Bone marrow (tissue), 2 donors: ENCODE data around the gene KAZN.

Experiments used
- DNase-seq, 2 donors: peaks; one replicate each; lab custom pipeline; 2025; lab: John Stamatoyannopoulos, UW

The KAZN gene

DNA sequence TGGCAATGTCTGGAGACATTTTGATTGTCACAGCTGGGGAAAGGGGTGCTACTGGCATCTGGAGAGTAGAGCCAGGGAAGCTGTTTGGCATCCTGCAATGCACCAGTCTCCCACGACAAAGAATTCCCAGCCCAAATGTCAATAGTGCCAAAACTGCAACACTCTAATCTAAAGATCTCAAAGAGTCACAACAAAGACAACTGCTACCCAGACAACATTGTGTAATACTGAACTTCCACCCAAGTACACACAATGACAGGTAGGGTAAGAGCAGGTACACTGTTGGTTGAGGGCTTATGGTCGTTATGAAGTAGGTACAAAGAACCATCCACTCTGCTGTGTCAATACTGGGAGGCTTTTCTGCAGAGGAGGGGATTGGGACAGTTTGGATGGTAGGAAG lies 546.8 kb downstream of the KAZN start:
- DNase-seq = no peak

DNA sequence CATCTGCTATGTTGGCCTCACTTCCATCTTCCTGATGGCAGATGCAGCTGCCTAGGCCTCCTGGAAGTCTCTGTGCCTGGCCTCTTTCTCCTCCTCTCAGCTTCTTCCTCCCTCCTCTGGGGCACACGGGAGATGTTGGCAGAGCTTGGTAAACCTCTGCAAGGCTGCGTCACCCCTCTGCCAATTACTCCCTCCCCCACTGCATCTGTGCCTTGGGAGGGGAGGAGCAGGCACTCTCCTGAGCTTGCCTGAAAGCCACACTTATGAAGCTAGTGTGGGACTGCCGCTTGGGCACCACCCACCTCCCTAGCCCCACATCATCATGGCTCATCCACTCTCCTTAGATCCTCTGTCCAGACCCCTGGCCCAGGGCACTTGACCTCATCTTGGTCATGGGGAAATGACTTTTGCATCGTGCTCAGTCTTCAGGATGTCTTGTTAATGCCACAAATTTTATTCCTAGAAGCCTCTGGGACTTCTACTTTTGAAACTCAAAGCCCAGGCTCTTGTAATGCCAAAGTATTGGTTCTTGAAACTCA lies 547.7 kb downstream of the KAZN start:
- no peak for DNase-seq

GRCh38 chr1:15146971-15147376 lies 548.5 kb downstream of the KAZN start:
- DNase-seq = no peak

DNA sequence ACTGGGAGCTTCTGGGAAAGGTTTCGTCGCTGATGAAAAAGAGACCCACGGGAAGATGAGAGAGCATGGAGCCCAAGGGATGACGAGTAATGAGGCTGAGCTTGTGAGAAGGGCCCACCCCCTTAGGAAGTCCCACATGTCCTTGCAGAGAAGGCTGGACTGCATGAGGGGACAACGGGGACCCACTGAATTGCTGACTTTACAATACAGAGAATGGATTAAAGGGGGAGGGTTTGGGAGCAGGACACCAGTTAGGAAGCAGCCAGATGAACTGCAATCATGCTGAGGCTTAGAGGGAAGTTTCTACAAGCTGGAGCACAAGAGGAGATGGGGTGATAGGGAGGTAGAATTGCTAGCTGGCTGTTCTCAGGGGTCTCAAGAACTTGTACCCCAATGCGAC lies 549.5 kb downstream of the KAZN start:
- DNase-seq = no peak

DNA sequence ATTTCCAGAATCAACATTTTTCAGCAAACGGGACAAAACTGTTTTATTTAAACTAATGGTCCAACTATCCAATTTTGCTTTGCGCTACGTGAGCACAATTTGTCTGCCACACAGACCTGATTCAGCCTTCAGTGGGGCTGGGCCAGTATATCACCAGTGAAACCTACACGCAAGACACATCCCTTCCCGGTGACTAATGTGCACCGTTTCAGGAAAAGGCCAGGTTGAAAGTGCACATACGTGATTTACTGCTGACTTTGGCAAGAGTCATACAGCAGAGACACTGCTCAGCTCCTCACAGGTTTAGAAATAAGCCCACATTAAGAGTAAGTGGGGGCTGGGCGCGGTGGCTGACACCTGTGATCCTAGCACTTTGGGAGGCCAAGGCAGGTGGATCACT lies 550.0 kb downstream of the KAZN start:
- no peak for DNase-seq

DNA sequence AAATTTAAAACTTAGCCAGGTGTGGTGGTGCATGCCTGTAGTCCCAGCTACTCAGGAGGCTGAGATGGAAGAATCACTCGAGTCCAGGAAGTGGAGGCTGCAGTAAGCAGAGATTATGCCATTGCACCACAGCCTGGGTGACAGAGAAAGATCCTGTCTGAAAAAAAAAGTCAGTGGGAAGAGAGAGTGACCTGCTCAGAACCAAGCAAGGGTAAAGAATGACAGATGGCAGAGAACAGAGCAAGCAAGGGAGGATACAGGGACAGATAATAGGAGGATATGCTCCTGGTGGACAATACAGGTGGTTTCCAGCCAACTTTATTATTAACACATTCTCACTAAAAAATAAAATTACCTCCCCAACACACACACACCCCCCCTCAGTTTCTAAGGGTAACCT lies 550.5 kb downstream of the KAZN start:
- no peak for DNase-seq

DNA sequence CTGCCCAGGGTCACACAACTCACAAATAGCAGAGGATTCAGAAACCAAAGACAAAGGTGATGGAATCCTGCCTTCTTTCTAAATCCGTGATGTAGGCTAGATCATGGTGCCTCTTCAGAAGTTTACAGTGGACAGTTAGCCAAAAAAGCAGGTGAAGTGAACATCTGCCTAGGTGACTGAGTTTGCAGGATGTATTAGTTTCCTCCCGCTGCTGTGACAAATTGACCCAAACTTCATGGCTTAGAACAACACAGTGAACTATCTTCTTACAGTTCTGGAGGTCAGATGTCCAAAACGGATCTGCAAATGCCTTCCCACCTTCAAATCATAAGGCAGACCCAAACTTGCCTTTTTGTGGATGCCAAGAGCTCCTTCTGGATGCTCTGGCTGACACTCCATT lies 551.9 kb downstream of the KAZN start:
- DNase-seq = no peak

DNA sequence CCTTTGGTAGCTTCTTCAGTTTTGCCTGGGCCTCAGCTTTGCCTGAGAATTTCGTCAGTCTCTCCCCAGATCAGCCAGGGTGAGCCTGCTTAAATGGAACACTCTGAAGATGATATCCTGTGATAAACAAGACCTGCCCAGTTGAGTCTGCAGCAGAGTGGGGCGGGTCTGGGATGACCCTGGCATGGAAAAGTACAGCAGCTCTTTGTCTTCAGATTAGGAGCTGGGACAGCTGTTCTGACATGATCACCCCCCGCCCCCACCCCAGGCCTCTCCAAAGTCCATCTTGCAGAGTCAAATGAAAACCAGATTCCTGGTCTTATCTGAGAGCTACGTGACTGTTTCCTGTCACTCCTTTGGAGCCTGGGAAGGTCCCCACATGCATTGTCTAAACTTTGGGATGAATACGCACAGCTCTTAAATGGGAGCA lies 552.9 kb downstream of the KAZN start:
- no peak for DNase-seq

DNA sequence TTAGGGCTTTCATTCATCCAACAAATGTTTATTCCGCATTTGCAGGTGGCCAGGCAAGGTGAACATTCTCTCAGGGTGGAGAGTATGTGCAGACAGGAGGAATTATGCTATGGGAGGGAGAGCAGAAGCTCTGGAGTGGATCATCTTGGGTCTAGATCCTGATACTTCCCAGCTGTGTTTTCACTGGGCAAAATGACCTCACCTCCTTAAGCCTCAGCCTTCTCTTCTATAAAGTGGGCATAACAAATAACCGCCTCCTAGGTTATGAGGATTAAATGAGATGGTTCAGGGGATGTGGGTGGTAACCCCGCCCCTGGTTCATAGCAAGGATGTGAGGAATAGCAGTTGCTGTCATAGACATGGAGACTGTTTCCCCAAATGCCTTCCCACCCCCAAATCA lies 553.4 kb downstream of the KAZN start:
- DNase-seq = no peak

DNA sequence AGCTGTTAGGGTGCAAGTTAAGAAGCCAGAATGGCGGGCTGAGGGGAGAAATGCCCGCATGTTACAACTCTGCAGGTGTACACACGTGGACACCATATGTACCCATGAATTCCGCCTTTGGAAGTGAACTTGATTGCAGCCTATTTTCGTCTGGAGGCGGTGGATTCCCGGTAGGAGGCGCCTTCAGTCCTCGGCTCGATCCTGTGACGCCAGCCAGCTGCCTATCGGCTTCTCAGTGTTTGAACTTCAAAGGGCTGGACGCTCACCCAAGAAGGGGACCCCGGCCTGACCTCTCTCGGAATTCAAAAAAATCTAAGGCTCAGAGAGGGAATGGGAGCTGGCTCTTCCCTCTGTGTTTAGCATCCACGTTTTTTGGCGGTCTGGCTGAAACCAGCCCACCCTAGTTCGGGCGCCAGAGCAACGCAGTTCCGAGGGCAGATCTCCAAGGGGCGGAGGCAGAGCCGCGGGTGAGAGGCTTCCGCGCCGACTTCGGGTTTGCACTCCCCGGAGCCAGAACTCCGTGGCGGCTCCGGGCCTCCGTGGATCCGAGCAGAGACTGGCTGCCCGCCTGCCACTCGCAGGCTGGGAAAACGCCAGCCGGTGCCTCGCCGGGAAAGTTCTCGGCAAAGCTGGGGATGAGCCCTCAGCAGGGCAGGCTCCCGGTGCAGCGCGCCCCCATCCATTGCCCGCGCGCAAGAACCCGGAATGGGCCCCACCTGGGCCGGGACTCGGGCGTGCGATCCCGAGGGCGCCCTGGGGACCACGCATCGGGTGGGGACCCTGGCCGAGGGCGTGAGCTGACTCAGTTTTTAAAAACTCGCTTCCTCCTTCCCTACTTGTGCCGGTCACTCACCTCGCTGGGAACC lies 554.1 kb downstream of the KAZN start:
- DNase-seq = peak in 1 of 2 donors; percentile 42

GRCh38 chr1:15153184-15153841 lies 554.8 kb downstream of the KAZN start, which contains the start of gene TMEM51:
Gene TMEM51, plus strand, starts transcription at chr1:15153747. Its CDS starts 61,341 bp downstream, at chr1:15215088.
- DNase-seq = peak in 1 of 2 donors; percentile 46

GRCh38 chr1:15153842-15154479 lies 555.5 kb downstream of the KAZN start:
- DNase-seq = peak in 1 of 2 donors; percentile 56

GRCh38 chr1:15154480-15155036 lies 556.1 kb downstream of the KAZN start:
- no peak for DNase-seq

DNA sequence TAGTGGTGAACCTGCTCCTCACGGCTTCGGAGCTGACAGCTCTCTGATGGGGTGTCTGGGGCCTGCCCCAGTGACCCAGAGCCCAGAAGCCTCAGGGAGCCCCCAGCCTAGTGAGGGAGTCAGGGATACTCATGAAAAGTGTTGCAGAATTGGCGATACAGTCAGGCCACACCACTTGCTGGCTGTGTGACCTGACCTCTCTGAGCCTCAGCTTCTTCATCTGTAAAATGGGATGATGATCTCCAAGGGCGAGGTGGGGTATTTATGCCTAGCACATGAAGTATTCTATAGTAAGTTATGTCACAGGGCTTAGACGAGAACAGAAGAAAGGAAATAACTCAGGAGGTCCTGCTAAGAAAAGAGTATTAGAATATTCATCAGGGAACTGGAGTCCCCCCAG lies 556.7 kb downstream of the KAZN start:
- no peak for DNase-seq

DNA sequence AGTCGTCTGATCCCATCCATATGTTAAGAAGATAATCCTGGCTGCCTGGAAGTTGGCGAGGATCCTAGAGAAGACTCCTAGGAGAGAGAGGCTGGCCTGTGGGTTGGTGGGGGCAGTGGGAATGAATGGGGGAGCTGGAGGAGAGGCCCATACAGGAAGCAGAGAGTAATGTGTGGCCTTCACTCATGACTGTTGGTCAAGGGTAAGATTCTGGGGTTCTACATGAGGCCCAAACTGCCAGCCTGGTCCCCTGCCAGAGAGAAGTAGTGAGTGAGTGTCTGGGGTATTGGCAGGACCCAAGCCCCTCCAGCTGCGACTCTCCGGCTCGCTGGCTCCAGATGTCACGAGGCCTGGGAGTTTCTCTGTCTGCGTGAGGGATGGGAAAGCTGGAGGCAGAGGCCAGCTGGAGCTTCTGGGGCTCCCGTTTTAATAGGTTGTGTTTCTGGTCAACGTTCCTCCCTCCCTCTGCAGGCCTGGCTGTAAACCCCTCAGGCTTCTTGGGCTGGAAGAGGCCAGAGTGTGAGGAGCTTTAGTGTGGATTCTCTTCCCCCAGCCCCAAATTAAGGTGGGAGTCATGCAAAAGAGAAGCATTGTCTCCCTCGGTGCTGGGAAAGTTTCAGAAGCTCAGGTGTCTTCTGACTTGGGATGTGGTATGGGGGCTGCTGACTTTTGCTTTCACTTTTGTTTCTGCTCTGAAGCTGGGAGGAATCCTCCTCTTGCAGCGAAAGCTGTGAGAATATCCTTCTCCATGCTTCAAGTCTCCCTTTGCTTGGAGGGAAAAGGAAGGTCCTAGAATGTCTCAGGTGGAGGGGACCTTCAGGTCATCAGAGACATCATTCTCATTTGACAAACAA lies 557.6 kb downstream of the KAZN start:
- peak in 1 of 2 donors; percentile 24 for DNase-seq

DNA sequence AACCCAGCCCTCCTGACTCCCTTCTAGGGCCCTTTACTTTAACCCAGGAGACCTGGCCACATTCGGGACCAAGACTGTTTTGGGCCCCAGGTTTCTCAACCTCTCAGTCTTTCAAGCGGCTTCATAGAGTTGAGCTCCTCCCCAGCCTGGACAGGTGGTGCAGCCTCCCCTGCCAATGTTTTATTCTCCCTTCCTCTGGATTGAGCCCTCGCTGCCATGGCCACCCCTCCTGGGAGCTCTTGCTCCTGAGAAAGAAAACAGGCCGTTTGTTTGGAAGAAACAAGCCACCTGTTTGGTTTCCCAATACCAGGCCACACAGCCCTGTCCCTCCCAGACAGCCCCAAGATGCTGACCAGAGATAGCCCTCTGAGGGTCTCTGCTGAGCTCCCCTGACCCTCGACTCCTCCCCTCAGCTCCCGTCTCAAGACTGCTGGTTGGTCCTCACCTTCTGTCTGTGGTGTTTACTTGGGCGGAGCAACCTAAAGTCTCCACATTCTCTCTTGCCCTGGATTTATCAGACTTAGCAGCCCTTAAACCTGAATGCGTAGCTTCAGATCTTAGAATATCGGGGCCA lies 558.4 kb downstream of the KAZN start:
- no peak for DNase-seq

DNA sequence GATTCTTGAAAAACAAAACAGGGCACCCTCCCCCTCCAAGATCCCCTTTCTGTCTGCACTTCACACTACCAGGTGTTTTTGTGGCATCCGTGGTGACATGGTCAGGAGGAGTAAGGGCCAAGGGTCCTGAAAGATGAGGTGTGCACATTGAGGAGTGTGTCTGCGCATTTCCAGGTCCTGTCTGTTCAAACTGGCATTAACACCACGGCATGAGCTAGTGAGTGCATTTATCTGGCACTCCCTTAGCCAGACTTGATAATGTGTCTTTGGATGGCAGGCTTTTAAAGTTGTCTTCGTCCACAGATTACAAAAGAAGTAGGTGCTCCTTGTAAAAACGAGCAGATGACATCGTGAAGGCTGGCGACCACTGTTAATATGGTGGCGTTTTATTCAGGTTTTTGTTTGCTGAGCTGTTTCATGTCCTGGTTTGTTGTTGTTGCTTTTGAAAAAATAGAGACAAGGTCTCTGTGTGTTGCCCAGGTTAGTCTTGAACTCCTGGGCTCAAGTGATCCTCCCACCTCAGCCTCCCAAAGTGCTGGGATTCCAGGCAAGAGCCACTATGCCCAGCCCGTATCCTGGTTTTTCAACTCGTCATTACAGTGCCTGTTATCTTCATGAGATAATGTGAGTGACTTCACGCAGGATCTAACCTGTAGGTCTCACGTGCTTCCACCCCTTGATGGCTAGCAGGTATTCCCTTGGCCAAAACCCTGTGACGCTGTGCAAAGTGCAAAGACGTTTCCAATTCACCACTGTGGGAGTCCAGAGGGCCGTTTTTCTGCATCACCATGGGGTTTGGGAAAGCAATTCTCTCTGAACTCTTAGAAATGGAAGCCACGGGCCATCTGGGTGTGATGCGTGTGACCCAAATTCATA lies 559.3 kb downstream of the KAZN start:
- no peak for DNase-seq

GRCh38 chr1:15158506-15159165 lies 560.2 kb downstream of the KAZN start:
- DNase-seq = no peak

DNA sequence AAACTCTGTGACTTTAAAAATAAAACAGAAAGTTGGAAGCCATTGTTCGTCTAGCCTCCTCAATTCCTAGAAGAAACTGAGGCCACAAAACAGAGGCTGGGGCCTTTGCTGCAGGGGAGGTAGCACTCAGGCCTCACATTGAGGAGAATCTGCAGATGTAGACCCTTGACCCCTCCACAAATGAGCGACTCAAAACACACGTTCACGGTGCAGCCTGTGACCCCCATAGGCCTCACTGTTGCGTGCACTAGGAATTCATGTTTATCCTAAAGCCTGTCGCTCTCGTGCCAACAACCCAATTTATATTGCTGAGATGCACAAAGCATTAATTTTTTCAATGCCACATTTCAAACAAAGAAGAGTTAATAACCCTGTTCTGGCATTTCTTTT lies 560.7 kb downstream of the KAZN start:
- no peak for DNase-seq
